AML-193 (cell line): ENCODE data around the gene ARHGEF17.
"Not testable (repeated sequence)": the region's sequence is repeated elsewhere in the genome, so short reads cannot be mapped to it uniquely, and the experiment has no call there.

Source experiments
- DNase-seq, 2 experiments: peaks; one replicate each; lab custom pipeline; 2025; lab: John Stamatoyannopoulos, UW

Gene ARHGEF17

DNA sequence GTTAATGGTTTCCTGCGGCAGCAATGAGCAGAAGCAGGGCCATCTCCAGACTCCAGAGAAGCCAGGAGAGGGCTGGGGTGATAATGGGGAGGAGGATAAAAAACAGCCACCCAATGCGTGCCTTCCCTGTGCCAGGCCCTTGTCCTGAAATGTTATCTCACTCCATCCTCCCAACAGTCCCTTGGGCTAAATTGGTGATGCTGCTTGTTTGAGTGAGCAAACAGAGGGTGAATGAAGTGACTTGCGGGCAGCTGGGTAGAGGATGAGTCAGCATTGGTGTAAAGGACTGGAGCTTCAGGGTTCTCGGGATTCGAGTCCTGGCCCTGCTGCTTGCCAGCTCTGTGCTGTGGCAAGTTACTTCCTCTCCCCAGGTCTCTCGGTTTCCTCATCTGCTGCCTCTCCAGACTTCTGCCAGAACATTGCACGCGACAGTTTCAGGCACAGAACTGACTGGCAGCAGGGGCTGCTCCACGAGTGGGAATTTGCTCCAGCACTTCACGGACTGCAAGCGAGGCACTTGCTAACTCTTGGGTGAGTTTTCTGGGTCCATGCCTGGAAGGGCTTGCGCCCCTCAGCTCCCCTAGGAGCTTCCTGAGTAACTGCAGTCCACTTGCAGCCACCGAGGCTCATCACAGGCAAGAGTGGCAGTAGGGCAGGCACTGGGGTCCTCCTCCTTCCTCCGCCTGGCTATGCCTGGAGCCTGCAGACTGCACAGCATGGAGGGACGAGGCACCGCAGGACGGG is 36.0 kb upstream of the ARHGEF17 start, which contains the start of gene P2RY6:
P2RY6 (plus strand) TSS at position 403 of the 744 bp plus-strand sequence. CDS start 24,181 bp downstream, outside the sequence.
- DNase-seq: peak; percentile 81 to 85

DNA sequence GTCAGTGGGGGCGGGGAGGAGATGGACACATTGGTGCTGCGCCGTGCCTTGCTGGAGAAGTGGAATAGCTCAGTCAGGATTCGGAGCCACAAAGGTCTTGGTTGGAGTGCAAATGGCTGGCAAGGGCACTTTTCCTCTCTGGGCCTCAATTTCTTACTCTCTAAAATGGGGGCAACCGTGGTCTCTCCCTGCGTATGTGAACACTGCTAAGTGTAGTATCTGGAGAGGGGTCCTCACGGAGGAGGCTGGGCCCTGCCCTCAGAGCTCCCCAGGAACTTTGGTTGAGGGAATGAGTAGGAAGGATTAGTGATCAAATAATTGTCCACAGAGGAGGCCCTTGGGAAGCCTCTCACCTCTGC is 35.4 kb upstream of the ARHGEF17 start:
- no peak for DNase-seq

GRCh38 chr11:73273222-73273895 is 34.7 kb upstream of the ARHGEF17 start:
- DNase-seq: no peak

DNA sequence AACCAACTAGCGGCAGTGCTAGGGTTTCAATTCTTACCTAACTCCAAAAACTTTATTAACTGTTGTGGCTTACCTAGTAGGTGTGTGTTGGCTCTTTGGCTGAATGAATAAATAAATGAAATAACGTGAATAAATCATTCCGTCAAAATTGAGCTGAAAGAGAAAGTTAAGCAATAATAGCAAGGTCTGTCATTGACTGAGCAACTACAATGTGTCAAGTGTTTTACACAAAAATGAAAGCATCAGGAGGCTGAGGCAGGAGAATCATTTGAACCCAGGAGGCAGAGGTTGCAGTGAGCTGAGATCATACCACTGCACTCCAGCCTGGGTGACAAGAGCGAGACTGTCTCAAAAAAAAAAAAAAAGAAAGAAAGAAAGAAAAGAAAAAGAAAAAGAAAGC is 33.9 kb upstream of the ARHGEF17 start:
- DNase-seq: not testable (repeated sequence)

DNA sequence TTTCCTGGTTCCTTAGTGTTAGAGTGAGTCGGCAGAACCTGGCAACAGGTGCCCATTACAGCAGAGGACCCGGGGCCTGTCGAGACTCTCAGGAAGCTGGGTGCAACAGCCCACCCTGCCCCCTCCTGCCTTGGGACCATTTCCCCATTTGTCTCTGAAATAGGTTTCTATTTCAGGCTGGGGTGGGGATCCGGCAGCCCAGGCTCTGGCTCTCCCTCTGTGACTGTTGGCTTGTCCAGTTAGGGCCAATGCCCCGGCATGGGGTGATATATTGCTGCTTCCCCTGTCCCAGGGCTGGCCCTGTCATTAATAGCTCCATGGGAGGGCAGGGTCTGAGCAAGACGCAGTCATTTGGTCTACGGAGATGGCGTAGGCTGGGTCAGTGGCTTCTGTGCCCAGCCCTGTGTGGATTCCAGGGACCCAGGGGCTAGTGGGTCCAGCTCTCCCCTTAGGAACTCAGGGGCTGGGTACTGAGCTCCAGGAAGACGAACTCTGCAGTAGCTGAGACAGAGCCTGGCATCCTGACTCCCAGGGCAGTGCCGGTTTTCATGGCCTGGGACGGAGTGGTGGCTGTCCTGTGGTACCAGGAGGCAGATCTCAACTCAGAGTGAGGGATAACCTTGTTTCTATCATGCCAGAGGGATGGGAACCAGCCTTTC is 33.2 kb upstream of the ARHGEF17 start:
- DNase-seq: no peak

DNA sequence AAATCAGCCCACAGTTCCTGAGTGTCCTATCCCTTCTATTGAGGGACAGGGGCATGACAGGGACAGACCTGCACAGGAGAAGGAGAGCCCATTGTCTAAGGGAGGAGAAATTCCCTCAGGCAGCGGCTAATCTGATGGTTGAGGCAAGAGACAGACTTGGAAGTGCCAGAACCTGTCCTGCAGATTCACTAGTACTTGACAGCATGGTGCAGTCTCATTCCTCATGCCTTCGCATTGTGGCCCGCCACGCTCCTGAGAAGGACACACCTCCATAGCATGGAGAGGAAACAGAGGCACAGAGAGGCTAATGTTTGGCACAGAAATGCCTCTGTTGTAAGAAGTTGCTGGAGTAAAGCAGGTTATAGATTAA is 32.7 kb upstream of the ARHGEF17 start:
- no peak for DNase-seq

- no peak for DNase-seq
Observed at GRCh38 chr11:73277467-73277866, 30.6 kb upstream of the ARHGEF17 start.

DNA sequence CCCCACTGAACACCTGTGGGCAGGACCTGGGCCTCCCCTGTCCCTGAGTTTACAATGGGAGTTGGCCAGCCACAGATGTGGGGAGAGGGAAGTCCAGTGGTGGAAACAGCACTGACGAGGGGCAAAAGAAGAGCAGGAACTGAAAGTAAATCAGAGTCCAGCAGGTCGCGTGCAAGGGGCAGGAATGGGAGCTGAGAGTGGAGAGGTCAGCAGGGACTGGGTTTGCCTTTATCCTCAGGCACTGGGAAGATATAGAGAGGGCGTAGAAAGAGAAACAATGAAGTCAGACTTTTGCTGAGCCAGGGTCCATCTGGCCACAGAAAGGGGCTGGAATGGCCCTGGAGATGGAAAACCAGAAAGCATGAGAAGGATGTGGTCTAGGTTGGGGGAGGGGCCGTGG is 27.4 kb upstream of the ARHGEF17 start:
- DNase-seq: no peak

- no peak for DNase-seq
Observed at GRCh38 chr11:73281201-73281741, 26.8 kb upstream of the ARHGEF17 start.

DNA sequence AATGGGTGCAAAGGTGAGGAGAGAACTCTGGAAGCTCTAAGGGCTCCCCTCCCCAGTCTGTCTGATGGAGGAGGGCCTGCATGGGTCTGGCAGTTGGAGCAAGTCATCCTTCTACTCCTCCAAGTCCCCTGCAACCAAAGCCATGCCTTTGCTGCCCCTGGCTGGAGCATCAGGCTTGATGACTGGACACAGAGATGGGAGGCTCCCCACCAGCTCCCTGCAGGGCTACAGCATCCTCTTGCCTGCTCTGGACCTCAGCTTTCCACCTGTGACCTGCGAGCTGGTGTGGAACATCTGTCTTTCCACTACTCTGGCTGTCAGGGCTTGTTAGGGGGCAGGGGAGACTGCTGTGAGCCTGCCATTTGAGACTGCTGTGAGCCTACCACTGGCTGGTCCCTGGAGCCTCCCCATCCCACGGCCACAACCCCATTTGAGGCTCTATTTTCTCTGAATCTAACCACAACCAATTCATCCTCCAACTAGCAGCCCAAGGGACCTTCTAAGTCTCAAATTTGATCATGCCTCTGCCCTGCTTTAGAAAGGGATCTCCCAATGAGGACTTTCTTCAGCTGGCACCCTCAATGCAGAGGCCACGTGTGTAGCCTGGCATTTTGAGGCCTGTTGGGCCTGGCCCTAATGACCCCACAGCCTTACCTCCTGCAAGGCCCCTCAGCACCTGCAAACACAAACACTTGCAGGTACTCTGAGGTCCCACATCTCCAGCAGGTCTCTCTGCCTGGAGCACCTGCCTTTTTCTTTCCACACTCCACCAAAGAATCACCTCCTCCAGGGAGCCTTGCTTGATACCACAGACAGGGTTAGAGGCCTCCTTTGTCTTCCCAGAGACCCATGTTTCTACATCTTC is 26.0 kb upstream of the ARHGEF17 start:
- no peak for DNase-seq

DNA sequence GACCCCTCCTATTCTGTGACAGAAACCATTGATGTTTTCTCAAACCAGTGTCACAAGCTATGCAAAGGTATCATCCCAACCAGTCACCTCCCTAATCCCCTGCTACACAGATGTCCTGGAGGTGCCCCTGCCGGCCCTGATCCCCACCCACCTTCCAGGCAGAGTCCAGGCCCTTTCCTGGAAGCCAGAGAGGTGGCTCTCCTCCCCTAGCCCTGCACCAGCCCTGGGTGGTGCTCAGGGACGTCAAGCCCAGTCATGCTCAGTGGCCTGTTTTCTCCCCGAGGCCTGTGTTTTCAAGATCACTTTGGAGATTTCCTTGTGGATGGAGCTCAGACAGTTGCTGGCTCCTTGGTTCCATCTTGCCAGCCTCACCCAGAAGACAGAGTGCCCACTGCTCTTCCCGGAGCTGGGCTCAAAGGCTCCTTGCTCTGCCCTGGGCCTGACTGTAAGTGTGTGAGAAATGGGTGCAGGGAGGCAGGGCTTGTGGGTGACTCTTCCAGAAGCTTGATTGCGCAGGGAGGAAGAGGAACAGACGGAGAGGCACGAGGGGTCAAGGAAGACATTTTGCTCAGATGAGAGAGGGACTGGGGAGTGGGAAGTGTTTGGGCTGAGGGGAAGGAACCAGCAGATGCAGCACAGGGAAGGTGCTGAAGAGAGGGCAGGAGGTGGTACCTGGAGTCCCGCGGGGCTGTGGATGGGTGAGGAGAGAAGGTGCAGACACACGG is 24.6 kb upstream of the ARHGEF17 start:
- no peak for DNase-seq

GRCh38 chr11:73284106-73284505 is 24.0 kb upstream of the ARHGEF17 start:
- no peak for DNase-seq

- no peak for DNase-seq
Observed at GRCh38 chr11:73285721-73286120, 22.4 kb upstream of the ARHGEF17 start.

DNA sequence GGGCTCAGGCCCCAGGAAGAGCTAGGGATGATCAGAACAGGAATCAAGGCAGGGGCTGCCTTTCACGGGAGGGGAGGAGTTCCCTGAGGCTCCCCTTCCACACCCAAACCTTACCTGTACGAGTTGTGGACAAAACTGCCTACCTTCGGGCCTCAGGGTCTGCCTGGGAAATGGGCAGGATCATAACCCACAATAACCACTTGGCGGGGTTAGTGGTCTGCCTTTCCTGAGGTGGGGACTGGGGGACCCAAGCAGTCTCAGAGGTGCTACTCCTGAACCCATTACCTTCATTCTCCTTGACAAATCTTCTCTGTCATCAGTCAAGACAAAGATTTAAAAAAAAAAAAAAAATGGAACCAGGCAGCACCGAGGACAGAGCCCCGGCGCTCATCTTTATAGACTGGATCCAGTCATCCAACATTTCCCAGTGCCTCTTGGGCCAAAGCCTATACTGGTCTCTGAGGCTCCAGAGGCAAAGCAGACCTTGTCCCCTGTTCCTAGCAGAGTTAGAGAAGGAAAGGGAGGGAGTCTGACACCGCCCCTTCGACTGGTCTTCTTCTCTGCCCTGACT is 21.8 kb upstream of the ARHGEF17 start:
- no peak for DNase-seq

GRCh38 chr11:73287400-73288101 is 20.5 kb upstream of the ARHGEF17 start:
- DNase-seq: no peak

GRCh38 chr11:73288192-73288872 is 19.7 kb upstream of the ARHGEF17 start:
- DNase-seq: peak; percentile 51 to 62

GRCh38 chr11:73288873-73289707 is 19.0 kb upstream of the ARHGEF17 start:
- DNase-seq: peak in 1 of 2 experiments; percentile 28

DNA sequence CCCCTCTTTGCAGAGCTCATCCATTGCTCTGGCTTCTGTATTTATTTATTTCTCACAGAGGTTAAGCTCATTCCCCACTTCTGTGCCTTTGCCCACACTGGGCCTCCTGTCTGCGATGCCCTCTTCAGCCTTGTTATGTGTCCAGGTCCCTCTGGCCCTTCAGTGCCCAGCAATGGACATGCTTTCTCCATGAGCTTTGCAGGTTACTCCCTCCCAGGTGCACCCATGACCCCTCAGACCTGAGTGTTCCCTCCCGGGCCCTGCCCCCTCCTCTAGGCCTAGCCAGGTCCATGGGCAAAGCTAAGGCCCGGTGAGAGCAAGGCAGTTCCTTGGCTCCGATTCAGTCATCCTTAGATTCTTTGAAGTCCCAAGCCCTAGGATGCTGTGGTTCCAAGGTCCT is 17.5 kb upstream of the ARHGEF17 start:
- no peak for DNase-seq

DNA sequence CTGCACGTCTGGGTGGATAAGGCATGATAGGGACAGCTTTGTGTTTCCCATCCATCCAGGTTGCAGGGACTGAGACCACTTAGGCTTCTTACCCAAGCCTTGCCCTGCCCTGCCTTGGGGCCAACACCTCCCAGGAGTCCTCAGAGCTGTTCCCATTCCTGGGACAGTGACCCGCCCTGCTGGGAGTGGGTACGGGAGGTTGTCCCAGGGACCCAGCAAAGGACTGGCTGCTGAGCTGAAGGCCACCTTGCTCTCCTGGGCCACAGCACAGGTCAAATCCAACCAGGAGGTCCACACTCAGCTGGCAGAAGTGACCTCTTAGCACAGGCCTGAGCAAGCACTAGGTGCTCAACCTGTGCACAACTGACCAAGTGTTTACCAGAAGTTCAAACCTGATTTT is 16.9 kb upstream of the ARHGEF17 start:
- no peak for DNase-seq
